ENCODE measurements around the gene RIMBP2. TPM values are rescaled to one million over a fixed set of nuclear protein-coding genes. Genes with fewer than 3 reads are reported as not detected.
"Not testable (repeated sequence)": the region's sequence is repeated elsewhere in the genome, so short reads cannot be mapped to it uniquely, and the experiment has no call there.

The RIMBP2 gene
- total RNA-seq, 1 experiment from 2014 or later: not detected

DNA sequence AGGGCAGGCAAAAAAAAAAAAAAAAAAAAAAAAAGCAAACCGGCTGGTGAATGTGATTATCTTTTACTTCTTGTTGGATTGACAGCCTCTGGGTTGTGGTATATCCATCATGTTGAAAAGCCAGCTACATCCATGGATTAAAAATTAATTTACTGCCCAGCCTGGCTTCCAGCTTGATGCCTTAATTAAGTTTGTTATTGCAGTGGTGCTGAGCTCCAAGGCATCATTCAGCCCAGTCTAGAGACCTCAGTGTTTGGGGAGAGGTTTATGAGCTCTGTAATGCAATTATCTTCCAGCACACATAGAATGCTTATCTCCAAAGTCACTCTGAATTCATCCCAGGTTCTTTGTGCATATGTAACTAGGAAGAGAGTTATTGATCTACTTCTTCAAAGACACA, 114.8 kb downstream of the RIMBP2 start:
- DNase-seq (ENCODE audit: low spot score): no peak

DNA sequence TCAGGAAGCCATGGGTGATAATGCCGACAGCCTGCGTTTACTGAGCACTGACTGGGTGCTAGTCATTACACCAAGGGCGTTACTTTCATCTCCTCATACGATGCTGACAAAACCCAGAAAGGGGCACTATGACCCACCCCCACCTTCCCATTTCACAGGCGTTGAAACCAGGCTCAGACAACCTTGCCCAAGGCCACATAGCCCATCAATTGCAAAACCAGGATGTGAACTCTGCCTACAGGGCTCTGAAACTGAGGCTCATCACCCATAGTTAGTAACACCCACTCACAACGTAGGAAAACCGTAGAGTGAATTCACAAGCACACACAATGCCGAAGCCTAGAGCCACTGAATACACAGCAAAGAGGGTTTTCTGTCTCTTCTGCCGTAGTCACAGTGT, 119.9 kb downstream of the RIMBP2 start:
- DNase-seq (ENCODE audit: low spot score): no peak

DNA sequence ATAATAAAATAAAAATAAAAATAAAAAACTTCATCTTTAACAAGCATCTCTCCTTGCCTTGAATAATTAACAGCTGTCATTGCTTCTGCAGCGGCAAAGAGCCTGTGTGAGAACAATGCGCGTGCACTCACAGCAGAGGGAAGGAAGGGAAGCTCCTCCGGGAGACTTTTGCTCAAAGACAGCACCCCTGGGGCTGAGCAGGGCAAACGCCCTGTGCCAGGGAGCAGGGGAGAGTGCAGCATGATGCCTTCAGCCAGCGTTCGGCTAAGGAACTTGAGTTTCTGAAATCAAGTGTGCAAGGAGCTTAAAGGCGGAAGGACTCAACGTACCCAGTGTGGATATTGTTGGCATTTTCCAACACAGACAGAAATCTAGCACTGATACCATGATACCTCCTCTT, 120.5 kb downstream of the RIMBP2 start:
- DNase-seq (ENCODE audit: low spot score): no peak

DNA sequence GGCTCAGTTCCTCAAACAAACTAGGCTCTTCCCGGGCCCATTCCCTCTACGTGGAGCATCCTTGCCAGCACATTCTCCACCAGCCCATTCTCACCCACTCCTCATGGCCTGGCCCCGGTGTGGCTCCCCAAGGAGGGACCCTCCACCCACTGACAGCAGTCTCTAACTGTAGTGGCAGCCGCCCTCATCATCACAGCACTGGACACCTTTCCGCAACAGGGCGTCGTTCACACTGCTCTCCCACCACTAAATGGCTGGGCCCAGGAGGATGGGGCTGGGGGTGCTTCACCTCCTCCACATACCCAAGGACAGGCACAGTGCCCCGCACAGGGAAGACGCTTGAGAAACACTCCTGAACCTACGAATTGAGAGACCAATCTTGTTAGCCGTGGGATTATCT, 123.0 kb downstream of the RIMBP2 start:
- DNase-seq (ENCODE audit: low spot score): no peak

DNA sequence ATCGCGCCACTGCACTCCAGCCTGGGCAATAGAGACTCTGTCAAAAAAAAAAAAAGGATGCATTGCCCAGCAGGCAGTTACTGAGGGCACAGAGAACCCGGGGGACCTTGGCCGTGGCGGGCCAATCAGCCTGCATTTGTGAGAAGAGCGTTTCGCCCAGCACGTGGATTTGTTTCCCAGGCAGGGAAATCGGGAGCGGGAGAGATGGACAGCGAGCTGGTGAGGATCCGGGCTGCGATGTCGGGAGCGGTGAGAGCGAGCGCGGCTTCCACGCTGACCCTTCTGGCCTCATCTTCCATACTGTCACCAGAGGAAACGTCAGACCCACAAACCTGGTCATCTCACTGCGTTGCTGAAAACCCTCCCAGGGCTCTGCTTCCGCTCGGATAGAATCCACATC, 123.5 kb downstream of the RIMBP2 start:
- DNase-seq (ENCODE audit: low spot score): no peak

DNA sequence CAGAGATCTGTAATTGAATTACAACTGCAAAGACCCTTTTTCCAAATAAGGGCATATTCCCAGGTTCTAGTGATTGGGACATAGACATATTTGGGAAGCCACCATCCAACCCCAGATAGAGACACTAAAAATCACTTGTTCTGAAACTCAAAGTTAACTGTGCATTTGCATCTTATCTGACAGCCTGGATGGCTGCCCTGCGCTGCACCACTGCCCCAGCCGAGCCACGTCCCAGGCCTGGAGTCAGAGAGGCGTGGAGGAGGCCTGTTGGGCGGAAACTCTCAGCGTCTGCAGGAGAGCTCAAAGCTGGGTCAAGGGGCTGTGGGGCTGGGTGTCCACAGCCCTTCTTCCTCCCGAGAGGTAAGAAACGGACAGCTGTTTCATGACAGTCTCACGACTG, 124.4 kb downstream of the RIMBP2 start:
- DNase-seq (ENCODE audit: low spot score): no peak

DNA sequence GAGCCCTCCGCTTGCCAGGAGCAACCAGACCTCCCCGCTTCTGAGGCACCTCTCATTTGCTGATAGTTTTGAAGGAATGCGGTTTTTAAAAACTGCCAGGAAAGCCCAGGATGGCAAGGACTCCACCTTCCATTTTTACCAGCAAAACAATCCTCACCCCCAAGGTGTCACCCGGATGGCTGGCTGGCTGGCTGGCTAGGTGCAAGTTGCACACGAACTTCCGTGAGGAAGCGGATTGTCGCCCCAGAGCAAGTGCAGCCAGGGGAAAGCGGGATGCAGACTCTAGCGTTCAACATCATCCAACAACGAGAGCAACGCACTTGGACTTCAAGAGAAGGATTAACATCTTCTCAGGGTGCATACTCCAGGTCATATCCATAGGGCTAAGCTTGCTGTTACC, 125.4 kb downstream of the RIMBP2 start:
- no peak for DNase-seq (ENCODE audit: low spot score)

DNA sequence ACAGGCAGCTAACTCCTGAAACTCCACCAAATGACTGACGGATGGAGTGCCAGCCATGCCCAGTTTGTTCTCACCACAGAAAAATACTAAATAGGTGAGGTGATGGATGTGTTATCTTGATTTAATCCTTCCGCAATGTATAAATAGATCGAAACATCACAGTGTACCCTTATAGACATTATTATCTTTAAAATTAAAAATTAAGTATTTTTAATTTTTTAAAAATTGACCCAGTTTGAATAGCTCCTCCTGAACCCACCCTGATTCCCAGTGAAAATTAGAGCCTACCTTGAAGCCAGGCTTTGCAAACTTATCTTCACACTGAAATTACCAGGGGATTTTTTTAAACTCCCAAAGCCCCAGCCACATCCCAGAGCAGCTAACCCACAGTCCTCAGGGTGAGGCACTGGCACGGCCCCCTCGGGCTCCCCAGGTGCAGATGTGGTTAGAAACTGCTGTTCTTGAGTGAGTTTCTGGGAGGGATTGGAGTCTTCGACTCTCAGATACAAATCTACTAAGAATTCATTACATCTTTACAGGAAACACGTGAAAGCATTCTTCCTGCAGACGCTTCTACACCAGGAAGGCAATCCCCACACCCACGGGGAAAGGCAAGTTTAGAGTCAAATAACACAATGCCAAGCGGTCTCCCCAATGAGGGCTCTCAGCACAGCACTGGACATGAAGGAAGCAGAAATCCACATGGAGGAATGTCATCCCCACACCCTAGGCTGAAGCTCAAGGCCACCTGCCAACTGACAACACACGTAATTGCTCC, 126.4 kb downstream of the RIMBP2 start:
- no peak for DNase-seq (ENCODE audit: low spot score)

DNA sequence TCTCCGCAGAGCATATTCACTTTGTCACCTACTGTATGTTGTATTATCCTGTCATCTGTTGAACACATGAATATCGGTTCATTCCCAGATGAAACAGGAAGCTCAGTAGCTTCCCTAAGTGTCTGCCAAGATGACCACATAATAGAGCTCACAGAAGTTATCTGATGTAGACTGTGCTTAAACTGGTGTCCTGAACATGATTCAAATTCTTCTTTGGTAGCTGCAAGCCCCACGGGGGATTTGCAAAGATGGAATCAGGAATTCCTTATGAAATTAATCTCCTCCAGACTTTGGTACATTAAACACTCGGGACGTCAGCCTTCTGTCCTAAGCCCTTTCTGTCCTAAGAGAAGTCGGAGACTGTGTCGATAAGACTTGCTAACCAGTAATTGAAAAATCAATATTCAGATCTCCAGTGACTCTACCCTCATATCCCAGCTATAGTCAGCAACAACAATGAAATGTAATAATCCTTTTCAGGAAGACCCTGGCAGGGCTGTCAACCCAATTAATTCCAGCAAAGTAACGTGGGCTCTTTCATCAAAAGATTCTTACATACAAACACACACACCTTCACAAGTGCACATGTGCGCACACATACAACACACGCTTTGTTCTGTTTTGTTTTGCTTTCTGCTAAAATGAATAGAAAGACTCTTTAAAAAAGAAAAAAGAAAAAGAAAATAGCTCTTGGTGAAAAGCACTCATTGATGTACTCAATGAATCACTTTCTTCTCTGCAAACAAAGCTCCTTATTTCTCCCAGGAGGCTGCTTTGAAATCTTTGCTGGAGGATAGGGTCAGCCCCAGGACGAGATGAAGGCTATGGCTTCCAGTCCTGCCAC, 127.2 kb downstream of the RIMBP2 start:
- DNase-seq (ENCODE audit: low spot score): no peak

DNA sequence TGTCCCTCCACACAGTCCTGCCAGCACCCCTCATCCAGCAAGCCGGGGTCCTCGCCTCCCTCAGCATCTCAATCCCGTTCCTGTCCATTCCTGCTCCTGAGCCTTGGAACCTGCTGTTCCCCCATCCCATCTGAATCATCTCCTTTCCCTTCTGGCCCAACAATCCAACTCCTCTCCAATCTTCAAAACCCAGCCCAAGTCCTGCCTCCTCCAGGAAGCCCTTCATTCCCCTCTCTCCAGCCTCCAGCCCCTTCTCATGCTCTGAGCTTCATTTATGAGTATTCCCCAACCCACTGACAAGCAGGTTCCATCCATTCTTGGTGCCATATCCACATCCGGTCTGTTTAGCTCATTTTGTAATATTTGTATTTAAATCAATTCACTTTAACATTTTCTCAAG, 128.1 kb downstream of the RIMBP2 start:
- DNase-seq (ENCODE audit: low spot score): no peak

DNA sequence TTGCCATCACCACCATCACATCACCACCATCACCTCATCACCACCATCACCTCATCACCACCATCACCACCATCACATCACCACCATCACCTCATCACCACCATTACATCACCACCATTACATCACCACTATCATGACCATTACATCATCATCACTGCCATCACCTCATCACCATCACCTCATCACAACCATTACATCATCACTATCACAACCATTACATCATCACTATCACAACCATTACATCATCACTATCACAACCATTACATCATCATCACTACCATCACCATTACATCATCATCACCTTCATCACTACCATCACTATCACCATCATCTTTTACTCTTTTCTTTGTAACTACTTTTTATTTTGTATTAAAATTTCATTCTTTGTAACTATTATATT, 131.6 kb downstream of the RIMBP2 start:
- DNase-seq (ENCODE audit: low spot score): not testable (repeated sequence)

DNA sequence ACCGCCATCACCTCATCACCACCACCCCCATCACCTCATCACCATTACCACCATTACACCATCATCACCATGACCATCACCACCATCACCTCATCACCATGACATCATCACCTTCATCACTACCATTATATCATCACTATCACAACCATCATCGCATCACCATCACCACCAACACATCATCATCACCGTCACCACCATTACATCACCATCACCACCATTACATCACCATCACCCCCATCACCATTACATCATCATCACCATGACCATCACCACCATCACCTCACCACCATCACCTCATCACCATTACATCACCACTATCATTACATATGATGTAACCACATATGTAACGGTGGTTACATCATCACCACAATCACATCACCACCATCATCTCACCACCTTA, 132.3 kb downstream of the RIMBP2 start:
- DNase-seq (ENCODE audit: low spot score): no peak

DNA sequence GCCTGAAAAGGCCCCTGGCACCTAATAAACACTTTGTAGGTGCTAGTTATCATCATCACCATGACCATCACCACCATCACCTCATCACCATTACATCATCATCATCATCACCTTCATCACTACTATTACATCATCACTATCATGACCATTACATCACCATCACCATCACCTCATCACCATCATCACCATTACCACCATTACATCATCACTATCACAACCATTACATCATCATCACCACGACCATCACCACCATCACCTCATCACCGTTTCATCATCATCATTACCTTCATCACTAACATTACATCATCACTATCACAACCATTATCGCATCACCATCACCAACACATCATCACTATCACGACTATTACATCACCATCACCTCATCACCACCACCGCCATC, 132.8 kb downstream of the RIMBP2 start:
- DNase-seq (ENCODE audit: low spot score): no peak

DNA sequence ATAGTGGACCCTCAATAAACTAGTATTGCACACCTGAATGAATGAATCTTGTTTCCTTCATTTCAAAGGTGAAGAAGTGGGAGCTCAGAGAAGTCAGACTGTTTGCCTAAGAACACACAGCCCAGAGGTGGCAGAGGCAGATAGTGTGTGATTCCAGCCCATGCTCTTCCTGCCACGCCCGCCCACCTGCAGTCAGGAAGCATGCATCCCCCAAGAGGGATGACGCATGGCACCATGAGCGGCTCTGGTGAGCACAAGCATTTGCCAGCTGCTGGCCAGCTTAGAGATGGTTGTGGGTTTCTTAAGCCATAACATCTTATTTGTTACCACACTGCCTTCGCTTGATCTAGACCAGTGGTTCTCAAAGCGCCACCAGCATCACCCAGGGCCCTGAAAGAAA, 133.8 kb downstream of the RIMBP2 start:
- no peak for DNase-seq (ENCODE audit: low spot score)

DNA sequence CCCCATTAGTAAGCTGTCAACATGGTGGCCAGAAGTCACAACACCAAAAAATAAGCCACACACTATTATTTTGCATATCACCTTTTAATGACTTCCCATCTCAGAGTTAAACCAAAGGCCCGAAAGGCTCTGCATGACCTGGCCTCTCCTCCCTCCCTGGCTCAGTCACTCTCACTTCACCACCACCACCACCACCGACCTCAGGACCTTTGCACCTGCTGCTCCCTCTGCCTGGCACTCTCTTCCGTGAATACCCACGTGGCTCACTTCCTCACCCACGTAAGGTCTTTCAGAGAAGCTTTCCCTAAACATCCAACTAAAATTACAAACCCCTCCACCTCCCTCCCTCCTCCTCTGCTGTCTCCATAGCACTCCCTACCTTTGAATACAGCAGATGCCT, 134.3 kb downstream of the RIMBP2 start:
- no peak for DNase-seq (ENCODE audit: low spot score)

DNA sequence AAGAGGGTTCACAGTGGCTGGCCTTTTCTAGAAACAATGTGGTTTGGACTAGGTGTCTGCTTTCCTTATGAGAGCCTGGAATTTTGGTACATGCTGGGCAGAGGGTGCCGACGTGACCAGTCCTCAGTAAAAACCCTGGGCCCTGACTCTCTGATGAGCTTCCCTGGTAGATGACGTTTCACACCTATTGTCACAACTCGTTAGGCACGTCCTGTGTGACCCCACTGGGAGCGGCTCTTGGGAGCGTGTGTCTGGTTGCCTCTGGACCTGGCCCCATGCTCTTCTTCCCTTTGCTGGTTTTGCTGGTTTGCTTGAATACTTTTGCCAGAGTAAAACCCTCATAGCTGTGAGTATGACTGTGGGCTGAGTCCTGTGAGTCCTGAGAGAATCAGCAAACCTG, 136.9 kb downstream of the RIMBP2 start:
- DNase-seq (ENCODE audit: low spot score): no peak

DNA sequence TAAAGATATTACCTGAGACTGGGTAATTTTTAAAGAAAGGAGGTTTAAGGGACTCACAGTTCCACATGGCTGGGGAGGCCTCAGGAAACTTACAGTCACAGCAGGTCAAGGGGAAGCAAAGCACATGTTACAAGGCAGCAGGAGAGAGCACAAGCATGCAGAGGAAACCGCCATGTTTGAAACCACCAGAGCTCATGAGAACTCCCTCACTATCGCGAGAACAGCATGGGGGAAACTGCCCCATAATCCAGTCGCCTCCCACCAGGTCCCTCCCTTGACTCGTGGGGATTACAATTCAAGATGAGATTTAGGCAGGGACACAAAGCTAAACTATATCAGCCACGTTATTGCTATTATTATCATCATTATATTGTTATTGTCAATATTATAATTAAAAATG, 138.7 kb downstream of the RIMBP2 start:
- no peak for DNase-seq (ENCODE audit: low spot score)

DNA sequence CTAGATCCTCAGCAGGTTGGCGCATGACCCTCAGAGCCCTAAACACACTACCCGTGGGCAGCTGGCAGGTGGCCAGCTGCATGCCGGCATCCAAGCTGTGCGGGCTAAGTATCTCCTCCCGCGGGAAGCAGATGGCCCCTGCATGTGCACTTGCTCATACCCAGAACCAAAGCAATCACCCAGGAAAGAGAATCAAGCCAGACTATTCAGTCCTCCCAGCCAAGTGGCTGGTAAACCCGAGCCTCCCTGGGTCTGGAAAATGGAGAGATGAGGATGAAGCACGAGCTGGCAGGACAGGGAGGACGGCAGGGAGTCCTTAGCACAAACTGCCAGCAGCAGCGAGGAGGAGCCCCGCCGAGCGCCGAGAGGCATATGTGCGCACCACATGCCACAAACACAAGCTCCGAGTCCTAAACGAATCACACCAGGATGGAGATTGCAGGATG, 139.7 kb downstream of the RIMBP2 start:
- DNase-seq (ENCODE audit: low spot score): no peak

DNA sequence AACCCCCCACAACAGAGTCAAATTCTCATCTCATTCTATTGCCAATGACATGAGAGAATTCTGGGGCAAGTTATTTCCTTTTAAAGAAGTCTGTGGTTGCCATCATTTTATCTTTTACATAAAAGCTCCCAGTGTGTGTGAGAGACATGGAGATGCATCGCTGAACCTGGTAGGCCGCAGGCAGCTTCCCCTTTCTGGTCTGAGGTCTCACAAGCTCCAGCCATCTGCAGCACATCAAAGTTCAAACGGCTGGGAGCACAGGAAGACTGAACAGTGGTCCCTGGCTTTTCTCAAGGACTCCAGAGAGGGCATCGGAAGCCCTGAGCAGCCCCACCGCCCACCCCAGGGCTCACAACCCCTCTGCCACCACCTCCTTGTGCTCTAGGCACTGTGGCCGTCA, 141.7 kb downstream of the RIMBP2 start:
- DNase-seq (ENCODE audit: low spot score): no peak

DNA sequence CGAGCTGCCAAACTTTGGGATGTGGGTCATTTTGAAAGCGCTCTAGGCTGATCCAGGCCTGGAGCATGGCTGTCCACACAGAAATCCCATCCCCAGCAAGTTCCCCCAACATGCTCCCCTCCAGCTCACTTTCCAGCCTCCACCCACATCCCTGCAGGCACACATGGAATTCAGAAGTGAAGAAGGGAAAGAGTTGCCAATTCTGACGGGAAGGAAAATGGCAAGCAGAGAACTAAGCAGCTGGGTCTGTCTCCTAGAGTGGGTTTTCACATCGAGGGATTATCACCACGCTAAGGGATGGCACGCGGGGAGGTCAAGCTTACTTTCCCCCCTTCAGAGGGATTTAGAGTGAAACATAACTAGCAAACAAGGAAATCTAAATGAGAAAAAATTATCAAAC, 142.3 kb downstream of the RIMBP2 start:
- DNase-seq (ENCODE audit: low spot score): no peak

DNA sequence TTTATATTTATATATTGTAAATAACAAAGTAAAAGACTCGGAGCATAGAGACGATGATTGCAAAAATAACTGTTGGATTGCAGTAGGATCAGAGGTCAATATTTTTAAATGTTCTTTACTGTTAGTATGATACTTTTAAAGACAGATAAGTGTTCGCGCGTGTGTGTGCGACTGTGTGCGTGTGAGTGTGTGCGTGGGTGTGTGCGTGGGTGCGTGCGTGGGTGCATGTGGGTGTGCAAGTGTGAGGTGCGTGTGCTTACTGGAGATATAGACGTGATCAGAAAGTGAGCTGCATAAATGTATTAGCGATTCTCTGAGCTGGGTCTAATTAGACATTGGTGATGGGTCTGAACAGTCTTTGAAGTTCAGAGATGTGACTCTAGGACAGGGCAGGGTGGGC, 142.9 kb downstream of the RIMBP2 start:
- DNase-seq (ENCODE audit: low spot score): no peak

DNA sequence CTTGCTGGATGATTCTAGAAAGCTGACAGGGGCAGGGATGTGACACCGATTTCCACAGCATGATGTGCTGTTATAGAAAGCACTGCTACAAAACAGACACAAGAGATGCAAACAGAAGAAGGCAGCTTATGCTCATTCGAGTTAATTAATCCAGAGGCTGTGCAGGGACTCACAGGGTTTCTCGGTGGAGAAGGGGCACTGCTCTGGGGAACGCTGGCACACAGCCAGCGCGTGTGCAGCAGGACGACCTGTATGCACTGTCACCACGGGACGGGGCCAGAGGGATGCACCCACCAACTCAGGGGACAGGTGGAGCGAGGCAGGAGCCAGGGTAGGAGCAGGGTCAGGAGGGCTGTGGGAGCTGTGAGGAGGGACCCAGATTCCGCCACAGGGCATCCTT, 143.5 kb downstream of the RIMBP2 start:
- DNase-seq (ENCODE audit: low spot score): no peak

DNA sequence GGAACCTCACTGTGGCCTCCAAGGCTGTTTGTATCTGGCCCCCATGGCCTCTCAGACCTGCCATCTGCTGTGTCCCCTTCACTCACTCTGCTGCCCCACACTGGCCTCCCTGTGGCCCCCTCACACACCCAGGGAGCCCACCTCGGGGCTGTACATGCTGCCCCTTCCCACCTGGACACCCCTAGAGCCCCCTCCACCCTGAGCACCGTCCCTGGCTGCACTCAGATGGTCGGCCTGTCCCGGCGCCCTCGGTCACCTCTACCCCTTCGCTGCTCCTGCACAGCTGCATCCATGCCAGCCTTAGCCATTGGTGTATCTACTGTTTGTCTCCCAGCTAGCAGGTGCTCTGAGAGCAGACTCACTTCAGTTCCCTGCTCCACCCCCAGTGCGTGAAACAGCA, 144.4 kb downstream of the RIMBP2 start:
- no peak for DNase-seq (ENCODE audit: low spot score)

Measured in A172 (cell line).